NCI-H1694 treated with DMSO at 0.1 percent for 48 hours (cell line): ENCODE measurements around the gene UGT1A3.

Experiments used
- DNase-seq: peaks from one replicate; lab custom pipeline; 2025; lab: John Stamatoyannopoulos, UW

Gene UGT1A3

DNA sequence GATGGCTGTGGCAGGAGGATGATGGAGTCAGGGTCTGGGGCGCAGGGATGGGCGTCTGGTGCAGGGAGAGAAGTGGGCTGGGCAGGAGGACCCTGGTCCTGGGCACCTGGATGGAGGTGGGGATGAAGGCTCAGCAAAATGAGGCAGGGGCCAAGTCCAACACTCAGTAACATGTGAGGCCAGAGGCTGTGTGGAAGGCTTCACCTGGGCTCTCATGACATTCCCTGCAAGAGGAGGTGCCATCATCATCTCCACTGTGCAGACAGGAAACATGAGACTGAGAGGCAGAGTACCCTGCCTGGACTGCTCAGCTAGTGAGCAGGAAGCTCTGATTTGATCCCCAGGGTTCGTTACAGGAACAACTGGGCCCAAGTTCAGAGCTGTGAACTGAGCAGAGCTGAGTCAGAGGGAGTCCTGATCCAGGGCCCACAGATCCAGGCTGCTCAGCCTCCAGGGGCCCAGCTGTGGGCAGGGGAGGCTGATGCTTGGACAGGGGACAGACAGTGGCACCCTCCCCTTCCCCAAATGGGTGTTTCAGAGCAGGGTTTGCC is 88.6 kb downstream of the UGT1A3 start:
- no peak for DNase-seq

DNA sequence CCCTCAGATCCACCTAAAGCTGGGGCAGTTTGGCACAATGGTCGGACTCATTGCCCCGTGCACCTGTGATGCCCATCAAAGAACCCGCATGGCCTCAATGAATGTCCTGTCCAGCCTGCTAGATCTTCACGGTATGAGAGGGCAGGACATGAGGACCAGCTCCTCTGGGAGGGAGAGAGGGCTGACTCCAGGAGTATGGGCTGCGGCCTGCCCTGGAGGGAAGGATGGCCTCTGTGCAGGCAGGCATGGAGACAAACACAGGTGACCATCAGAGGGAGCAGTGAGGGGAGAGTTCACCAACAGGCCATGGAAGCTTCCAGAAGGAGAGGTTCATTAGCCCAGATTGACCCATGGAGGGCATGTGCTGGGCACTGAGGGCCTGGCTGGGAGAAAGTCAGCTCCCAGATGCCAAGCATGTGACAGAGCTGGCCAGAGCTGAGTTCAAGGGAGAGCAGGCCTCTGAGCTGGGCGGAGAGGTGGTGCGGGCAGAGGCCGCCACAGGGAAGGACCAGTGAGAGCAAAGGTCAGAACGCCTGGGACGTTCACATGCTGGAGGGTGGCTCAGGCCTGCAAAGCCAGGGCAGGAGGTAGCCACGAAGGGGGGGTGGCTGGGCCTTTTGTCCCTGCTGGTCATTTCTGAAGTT is 89.3 kb downstream of the UGT1A3 start:
- no peak for DNase-seq

DNA sequence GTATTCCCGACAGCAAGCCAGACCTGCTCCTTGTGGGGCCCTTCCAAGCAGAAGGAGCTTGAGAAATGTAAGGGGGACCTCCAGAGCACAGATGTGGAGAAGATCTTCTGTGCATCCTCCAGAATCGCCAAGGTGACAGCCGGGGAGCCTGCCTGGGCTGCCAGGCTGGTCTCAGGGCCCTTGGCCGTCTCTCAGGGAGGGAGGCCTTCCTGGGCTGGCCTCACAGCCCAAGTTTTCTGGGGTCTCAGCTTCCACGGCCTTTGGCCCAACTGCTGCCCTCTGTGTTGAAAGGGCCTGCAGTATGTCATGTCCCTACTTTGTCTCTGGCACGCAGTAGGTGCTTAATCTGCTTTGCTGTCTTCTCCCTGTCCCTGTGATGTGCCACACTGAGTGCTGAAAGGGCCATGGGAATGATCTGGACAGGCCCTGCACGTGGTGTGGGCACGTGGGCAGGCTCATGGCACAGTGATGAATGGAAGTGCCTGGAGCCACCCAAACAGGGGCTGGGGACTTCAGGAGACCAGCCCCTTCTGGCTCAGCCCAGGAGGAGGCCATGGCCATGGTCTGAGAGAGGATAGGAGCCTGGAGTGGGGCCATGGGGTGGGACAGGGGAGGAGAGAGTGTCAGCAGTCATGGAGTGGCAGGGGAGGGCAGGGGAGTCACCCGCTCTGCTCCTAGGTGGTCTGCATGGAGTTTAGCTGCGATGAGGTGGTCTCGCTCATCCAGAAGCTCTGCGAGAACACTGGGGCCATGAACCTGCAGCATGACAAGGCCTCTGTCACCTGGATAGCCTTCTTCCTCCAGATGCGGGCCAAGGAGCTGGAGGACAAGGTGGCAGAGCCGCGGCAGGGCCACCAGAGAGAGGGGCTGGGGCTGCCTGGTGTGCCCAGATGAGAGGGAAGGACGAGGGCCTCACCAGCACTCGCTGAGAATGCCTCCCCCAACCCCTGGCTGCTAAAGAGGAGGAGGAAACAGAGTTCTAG is 90.1 kb downstream of the UGT1A3 start:
- no peak for DNase-seq

DNA sequence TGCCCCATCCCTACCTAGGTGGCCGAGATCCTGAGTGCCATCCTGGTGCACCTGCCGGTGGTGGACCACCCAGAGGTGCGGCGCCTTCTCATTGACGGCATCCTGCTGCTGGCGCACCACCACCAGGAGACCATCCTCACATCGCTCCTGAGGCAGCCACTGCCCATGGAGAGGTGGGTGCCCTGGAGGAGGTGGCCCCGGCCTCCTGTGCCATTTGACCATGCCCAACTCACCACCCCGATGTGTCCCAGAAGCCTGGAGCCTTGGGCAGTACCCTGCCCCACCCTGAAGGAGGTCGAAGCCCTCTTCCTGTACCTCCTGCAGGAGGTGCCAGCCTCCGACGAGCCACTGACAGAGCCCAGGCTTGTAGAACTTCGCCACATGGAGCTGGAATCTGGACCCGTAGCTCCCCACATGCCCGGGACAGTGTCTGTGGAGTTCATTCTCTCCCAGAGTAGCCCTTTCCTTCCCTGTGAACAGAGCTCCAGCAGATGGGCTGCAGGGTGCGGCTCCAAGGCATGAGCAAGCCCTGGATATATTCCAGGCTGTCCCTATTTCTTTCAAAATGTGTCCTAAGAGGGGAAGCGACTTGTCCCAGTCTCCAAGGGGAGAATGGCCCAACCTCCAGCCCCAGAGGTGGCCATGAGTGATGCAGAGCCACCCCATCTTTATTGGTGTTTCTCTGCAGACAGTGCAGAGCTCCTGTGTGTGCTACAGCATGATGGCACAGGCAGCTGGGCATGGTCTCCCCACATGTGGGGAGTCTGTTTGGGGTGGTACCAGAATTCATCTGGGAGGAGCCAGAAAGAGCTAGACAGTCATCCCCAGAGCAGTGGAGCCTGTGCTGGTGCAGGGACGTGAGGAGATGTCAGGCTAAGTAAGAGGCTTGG is 91.3 kb downstream of the UGT1A3 start:
- no peak for DNase-seq

DNA sequence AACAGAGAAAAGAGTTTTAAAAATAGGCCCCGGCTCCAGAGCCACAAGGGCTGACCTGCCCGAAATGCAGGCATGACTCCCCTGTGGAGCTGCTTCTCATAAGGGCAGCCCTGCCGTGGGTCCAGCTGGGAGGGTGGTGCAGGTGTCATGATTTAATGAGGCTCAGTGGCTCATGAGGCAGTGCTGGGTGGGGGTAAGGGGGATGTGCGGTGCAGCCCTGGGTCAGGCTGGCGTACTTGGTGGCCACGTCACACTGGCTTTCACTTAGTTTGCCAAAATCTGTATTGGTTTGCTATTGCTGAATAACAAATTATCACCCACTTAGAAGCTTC is 91.9 kb downstream of the UGT1A3 start:
- no peak for DNase-seq

DNA sequence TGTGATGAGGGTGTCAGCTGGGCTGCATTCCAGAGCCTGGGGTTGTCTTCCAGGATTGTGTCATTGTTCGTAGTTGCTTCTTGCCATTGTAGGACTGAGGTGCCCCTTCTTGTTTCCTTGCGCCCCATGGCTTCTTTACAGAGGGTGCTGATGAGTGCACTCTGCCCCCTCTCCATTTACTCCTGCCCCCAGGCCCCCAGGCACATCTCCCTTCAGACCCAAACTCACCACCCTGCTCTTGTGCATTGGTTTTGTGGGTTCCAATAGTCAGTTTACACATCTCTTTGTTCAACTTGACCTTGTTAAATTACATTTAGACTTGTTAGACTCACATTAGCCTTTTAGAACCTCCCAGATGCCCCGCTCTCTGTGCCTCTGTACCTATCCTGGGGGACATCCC is 92.4 kb downstream of the UGT1A3 start:
- no peak for DNase-seq

DNA sequence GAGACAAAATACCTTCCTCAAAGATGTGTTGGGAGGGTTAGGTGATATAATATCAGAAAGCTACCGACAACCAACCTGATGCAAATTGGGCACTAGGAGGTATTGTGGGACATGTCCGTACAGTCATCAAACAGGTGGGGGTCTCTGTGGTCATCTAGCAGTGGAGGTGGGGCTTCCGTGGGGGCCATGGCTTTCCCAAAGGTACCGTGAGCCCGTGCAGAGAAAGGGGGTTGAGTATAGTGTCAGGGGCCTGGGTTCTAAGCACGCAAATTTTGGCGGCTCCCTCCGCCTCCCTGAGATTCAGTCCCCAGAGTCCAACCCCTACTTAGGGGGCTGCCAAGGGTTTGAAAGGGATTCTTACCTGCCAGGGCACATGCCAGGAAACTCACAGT is 92.9 kb downstream of the UGT1A3 start:
- no peak for DNase-seq

DNA sequence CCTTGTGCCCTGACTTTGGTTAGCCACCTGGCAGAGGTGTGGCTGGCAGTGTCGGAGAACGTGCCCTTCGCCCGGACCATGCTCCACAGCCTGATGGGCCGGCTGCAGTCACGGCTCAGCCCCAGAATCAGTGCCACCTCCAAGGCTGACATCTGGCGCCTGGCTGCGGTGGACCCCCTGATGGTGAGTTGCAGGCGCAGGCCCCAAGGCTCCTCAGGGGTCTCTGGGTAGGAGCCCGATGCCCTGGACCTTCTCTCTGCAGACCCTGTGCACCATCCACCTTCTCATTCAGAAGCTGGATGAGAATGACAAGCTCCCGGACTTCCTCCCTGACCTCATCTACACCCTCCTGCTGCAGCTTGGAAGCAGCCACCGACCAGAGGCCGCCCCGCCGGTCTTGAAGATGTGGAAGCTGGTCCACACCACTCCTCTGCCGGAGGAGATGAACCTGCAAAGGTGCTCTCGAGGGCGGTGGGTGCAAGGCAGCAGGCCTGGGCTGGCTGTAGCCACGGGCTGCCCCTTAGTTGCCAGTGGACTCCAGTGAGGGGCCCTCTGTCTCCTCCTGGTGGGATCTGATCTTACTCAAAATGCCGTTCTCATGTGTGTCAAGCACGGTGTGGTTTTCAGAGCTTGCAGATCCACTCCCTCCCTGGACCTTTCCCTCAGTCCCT is 93.4 kb downstream of the UGT1A3 start:
- DNase-seq: no peak
